IMR-90 (cell line): Measurements from ENCODE around the gene MYADM.

ENCODE experiments used
- FOS ChIP-seq: fragments of 150-350 bp; IDR thresholded peaks from 2 replicates; pipeline ENCODE4 v1.6.1; 2016; ENCODE audit warnings: low read depth, low read length
- POLR2A ChIP-seq: IDR thresholded peaks from 2 replicates; pipeline ENCODE4 v1.6.1; 2012; ENCODE audit warnings: mild to moderate bottlenecking, low read depth, low read length
- RAD21 ChIP-seq: IDR thresholded peaks from 2 replicates; pipeline ENCODE4 v1.6.1; 2012; ENCODE audit warnings: low read length, improper control_type of control experiment
- TF ChIP-seq, protein P1 (sequence below): conservative IDR thresholded peaks from 2 replicates; pipeline ENCODE4 v1.5.1; 2012; ENCODE audit warnings: mild to moderate bottlenecking, low read depth, low read length, improper control_type of control experiment

DNA sequence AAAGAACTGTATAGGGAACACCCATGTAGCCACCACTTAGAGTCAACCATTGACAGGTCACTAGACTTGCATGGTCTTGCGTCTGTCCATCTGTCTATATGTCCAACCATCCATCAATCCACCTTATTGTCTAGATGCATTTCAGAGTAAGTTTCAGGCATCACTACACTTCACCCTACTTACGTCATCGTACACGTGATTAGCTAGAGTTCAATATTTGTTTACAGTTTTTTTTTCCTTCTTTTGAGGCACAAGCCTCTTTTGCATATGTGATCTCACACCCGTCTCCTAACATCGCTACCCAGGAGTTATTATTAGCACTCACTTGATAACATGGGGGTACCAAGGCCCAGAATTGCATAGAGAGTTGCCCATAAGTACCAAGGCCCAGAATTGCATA lies 48.3 kb downstream of the MYADM start:
- TF ChIP-seq, protein P1, sequence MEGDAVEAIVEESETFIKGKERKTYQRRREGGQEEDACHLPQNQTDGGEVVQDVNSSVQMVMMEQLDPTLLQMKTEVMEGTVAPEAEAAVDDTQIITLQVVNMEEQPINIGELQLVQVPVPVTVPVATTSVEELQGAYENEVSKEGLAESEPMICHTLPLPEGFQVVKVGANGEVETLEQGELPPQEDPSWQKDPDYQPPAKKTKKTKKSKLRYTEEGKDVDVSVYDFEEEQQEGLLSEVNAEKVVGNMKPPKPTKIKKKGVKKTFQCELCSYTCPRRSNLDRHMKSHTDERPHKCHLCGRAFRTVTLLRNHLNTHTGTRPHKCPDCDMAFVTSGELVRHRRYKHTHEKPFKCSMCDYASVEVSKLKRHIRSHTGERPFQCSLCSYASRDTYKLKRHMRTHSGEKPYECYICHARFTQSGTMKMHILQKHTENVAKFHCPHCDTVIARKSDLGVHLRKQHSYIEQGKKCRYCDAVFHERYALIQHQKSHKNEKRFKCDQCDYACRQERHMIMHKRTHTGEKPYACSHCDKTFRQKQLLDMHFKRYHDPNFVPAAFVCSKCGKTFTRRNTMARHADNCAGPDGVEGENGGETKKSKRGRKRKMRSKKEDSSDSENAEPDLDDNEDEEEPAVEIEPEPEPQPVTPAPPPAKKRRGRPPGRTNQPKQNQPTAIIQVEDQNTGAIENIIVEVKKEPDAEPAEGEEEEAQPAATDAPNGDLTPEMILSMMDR: no peak
- TF ChIP-seq FOS: no peak
- no peak for TF ChIP-seq RAD21
- no peak for TF ChIP-seq POLR2A
